GM13977 (cell line): ENCODE results near the gene PDCD6IP.
"Not testable (repeated sequence)": the region's sequence is repeated elsewhere in the genome, so short reads cannot be mapped to it uniquely, and the experiment has no call there.

ENCODE experiments used
- DNase-seq: peaks from one replicate; pipeline ENCODE4 v3.0.0; 2012; ENCODE audit warnings: low spot score
- in situ Hi-C: fragments of 300-500 bp; cut with MboI; formaldehyde crosslinking; loops from one replicate; pipeline ENCODE4 v1.12.0; 2022; ENCODE audit warnings: low sequenced_read_pairs, low pct_unique_long_range_greater_than_20kb, mixed read lengths, inconsistent platforms; ENCODE audit not compliant: unreplicated experiment
- TF ChIP-seq, protein P1 (sequence below): IDR thresholded peaks from 2 replicates; pipeline ENCODE4 v1.5.1; 2012; ENCODE audit warnings: mild to moderate bottlenecking, control low read depth; ENCODE audit not compliant: insufficient read depth; ENCODE audit errors: extremely low read depth, missing control alignments

Gene PDCD6IP

GRCh38 chr3:33834096-33834453 lies 35.6 kb downstream of the PDCD6IP start:
- TF ChIP-seq, protein P1, sequence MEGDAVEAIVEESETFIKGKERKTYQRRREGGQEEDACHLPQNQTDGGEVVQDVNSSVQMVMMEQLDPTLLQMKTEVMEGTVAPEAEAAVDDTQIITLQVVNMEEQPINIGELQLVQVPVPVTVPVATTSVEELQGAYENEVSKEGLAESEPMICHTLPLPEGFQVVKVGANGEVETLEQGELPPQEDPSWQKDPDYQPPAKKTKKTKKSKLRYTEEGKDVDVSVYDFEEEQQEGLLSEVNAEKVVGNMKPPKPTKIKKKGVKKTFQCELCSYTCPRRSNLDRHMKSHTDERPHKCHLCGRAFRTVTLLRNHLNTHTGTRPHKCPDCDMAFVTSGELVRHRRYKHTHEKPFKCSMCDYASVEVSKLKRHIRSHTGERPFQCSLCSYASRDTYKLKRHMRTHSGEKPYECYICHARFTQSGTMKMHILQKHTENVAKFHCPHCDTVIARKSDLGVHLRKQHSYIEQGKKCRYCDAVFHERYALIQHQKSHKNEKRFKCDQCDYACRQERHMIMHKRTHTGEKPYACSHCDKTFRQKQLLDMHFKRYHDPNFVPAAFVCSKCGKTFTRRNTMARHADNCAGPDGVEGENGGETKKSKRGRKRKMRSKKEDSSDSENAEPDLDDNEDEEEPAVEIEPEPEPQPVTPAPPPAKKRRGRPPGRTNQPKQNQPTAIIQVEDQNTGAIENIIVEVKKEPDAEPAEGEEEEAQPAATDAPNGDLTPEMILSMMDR: no peak
- no peak for DNase-seq
- in situ Hi-C loops: no loop called here

DNA sequence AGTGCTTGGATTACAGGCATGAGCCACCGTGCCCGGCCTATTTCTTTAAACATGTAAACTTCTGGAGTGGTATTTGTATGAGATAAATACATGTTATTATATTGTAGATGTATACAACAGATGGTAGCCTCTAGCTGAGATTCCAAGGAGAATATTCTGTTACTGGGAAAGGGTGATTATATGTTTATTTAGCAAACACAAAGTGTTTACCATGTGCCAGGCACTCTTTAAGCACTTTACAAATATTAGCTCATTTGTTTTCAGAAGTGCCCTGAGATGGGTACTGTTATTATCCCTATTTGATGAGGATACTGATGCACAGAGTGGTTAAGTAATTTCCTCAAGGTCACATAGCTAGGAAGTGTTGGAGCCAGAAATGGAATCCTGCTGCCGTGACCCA lies 38.8 kb downstream of the PDCD6IP start:
- in situ Hi-C loops, DNase-seq: not testable (repeated sequence)

DNA sequence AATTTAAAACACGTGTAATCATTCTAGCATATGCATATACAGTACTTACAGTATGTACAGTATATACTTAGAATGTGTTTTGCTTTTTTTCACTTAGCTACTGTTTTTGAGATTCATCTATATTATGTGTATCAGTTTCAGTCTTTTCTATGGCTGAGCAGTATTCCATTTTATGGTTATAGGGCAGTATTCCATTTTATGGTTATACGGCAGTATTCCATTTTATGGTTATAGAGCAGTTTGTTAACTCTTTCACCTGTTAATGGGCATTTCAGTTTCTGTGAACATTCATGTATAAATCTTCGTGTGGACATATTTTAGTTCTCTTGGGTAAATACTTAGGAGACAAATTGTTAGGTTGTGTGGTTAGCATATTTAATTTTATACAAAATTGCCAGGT lies 40.9 kb downstream of the PDCD6IP start:
- DNase-seq: no peak
- TF ChIP-seq, protein P1: no peak
- in situ Hi-C loops: no loop called here

- no peak for DNase-seq
- TF ChIP-seq, protein P1: no peak
- in situ Hi-C loops: no loop called here
Observed at GRCh38 chr3:33840179-33840578, 41.7 kb downstream of the PDCD6IP start.

GRCh38 chr3:33848624-33849347 lies 50.4 kb downstream of the PDCD6IP start:
- in situ Hi-C loops: no loop called here
- no peak for DNase-seq
- TF ChIP-seq, protein P1: no peak

DNA sequence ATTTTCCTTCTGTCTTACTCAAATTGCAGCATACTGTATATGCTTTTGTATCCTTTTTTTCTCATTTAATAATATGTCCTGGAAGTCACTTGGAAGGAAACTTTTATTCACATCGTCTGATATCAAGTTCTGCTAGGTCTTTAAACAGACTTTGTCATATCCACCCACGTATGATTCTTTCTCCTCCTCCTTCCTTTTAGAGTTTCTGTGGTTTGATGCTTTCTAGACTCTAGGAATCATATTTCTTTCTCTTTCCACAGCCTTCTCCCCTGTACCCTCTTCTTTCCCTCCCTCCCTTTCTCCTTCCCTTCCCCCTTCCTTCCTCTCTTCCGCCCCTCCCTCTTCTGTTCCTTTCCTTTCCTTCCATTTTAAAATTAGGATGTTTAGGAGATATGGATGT lies 52.2 kb downstream of the PDCD6IP start:
- in situ Hi-C loops, DNase-seq: not testable (repeated sequence)

DNA sequence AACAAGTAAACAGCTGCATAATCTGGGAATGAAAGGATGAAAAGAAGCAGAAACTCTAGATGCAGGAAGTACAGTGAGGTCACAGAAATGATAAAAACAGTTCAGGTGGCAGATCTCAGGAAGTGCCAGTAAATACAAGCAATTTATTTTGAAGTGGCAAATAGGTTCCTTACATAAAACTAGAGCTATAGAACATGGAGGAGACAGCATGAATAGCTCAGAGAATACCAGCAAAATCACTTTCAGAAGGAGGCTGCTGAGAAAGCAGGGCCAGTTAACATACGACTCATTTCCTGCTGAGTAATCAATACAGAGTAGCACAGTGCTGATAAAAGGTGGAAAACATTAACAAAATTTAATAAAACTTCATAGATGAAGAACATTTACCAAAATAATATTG lies 57.0 kb downstream of the PDCD6IP start:
- in situ Hi-C loops, DNase-seq: not testable (repeated sequence)

GRCh38 chr3:33855884-33856546 lies 57.6 kb downstream of the PDCD6IP start:
- TF ChIP-seq, protein P1: no peak
- no peak for DNase-seq
- in situ Hi-C loops: no loop called here

GRCh38 chr3:33857701-33858100 lies 59.3 kb downstream of the PDCD6IP start:
- in situ Hi-C loops, DNase-seq: not testable (repeated sequence)
